Neural cell (in vitro differentiated cells): ENCODE measurements around the gene RBM39. TPM values are rescaled to one million over a fixed set of nuclear protein-coding genes. Genes with fewer than 3 reads are reported as not detected.

Experiments
- H2AFZ ChIP-seq: fragments of 200-600, 300-800 bp; sonication (generic), shearing (Covaris generic); 2 replicates; pipeline ENCODE4 v1.6.0; 2014; ENCODE audit warnings: low read depth, mild to moderate bottlenecking, antibody characterized with exemption, low read length, moderate library complexity
- H3F3A ChIP-seq: fragments of 200-600 bp; shearing (Covaris generic); 2 replicates; pipeline ENCODE4 v1.6.1; 2016; ENCODE audit warnings: mild to moderate bottlenecking, moderate library complexity, mixed read lengths, antibody characterized with exemption, low read length; ENCODE audit not compliant: insufficient read depth, poor library complexity, severe bottlenecking
- H3K27ac ChIP-seq: fragments of 200-600, 300-800 bp; sonication (generic), shearing (Covaris generic); 2 replicates; pipeline ENCODE4 v1.5.1; 2014; ENCODE audit warnings: mild to moderate bottlenecking, low read length, moderate library complexity
- H3K27me3 ChIP-seq: fragments of 300-800, 200-600 bp; sonication (generic), shearing (Covaris generic); 2 replicates; pipeline ENCODE4 v1.6.0; 2014; ENCODE audit warnings: mild to moderate bottlenecking, low read depth, low read length, moderate library complexity; ENCODE audit not compliant: insufficient read depth
- H3K36me3 ChIP-seq: fragments of 300-800, 200-600 bp; sonication (generic), shearing (Covaris generic); 2 replicates; pipeline ENCODE4 v1.5.1; 2014; ENCODE audit warnings: mild to moderate bottlenecking, antibody characterized with exemption, low read length, moderate library complexity; ENCODE audit not compliant: insufficient read depth
- H3K4me2 ChIP-seq: fragments of 300-800, 200-600 bp; sonication (generic), shearing (Covaris generic); 2 replicates; pipeline ENCODE4 v1.6.0; 2014; ENCODE audit warnings: mild to moderate bottlenecking, low read length
- H3K4me3 ChIP-seq: fragments of 300-800, 200-600 bp; sonication (generic), shearing (Covaris generic); 2 replicates; pipeline ENCODE4 v1.5.1; 2014; ENCODE audit warnings: mild to moderate bottlenecking, low read length, moderate library complexity
- H3K79me2 ChIP-seq: fragments of 200-600 bp; shearing (Covaris generic); replicated peaks from 2 replicates; pipeline ENCODE4 v1.6.0; 2014; ENCODE audit warnings: mild to moderate bottlenecking, low read length, moderate library complexity; ENCODE audit not compliant: insufficient read depth
- H3K9ac ChIP-seq: fragments of 300-800, 200-600 bp; sonication (generic), shearing (Covaris generic); 2 replicates; pipeline ENCODE4 v1.6.1; 2016; ENCODE audit warnings: mild to moderate bottlenecking, low read length, mixed read lengths
- H3K9me2 ChIP-seq: fragments of 200-600 bp; shearing (Covaris generic); 2 replicates; pipeline ENCODE4 v1.6.1; 2016; ENCODE audit warnings: mild to moderate bottlenecking, low read length, mixed read lengths; ENCODE audit not compliant: insufficient read depth
- H3K9me3 ChIP-seq: fragments of 200-600, 300-800 bp; sonication (generic), shearing (Covaris generic); 2 replicates; pipeline ENCODE4 v1.6.1; 2016; ENCODE audit warnings: mild to moderate bottlenecking, mixed run types, low read length, moderate library complexity, mixed read lengths
- H4K20me1 ChIP-seq: fragments of 200-600 bp; shearing (Covaris generic); 2 replicates; pipeline ENCODE4 v1.6.1; 2016; ENCODE audit warnings: mild to moderate bottlenecking, mixed run types; ENCODE audit not compliant: insufficient read depth
- CTCF ChIP-seq: fragments of 450-650 bp; IDR thresholded peaks from 2 replicates; pipeline ENCODE4 v1.5.1; 2014; ENCODE audit warnings: antibody characterized with exemption, mild to moderate bottlenecking, moderate library complexity; ENCODE audit not compliant: poor library complexity, severe bottlenecking
- EP300 ChIP-seq: fragments of 450-650 bp; conservative IDR thresholded peaks from 2 replicates; pipeline ENCODE4 v1.6.1; 2014; ENCODE audit warnings: antibody characterized with exemption, mild to moderate bottlenecking, moderate library complexity; ENCODE audit not compliant: poor library complexity, severe bottlenecking
- EZH2 ChIP-seq: fragments of 200-600, 300-800 bp; shearing (Covaris generic), sonication (generic); IDR thresholded peaks from 2 replicates; pipeline ENCODE4 v1.6.1; 2014; ENCODE audit warnings: antibody characterized with exemption, low read length, borderline replicate concordance, mild to moderate bottlenecking; ENCODE audit not compliant: insufficient read depth, poor library complexity, severe bottlenecking
- MXI1 ChIP-seq: fragments of 450-650 bp; conservative IDR thresholded peaks from 2 replicates; pipeline ENCODE4 v1.6.1; 2014; ENCODE audit warnings: antibody characterized with exemption, mild to moderate bottlenecking; ENCODE audit not compliant: poor library complexity, severe bottlenecking
- POLR2AphosphoS5 ChIP-seq: IDR thresholded peaks from 2 replicates; pipeline ENCODE4 v1.6.1; 2012
- RAD21 ChIP-seq: fragments of 450-650 bp; conservative IDR thresholded peaks from 2 replicates; pipeline ENCODE4 v1.6.1; 2014; ENCODE audit warnings: antibody characterized with exemption, mild to moderate bottlenecking, moderate library complexity
- REST ChIP-seq: IDR thresholded peaks from 2 replicates; pipeline ENCODE4 v1.6.1; 2012; ENCODE audit warnings: borderline replicate concordance
- SMC3 ChIP-seq: fragments of 450-650 bp; conservative IDR thresholded peaks from 2 replicates; pipeline ENCODE4 v1.6.1; 2014; ENCODE audit warnings: antibody characterized with exemption, mild to moderate bottlenecking, moderate library complexity; ENCODE audit not compliant: poor library complexity
- TAF1 ChIP-seq: IDR thresholded peaks from 2 replicates; pipeline ENCODE4 v1.6.1; 2012; ENCODE audit warnings: low read depth
- polyA plus RNA-seq: library from polyadenylated mRNA; depleted of rRNA; stranded (reverse); fragments of >200 nt; gene quantifications from 2 replicates; pipeline ENCODE4 v1.2.3, GENCODE V29; 2014

The RBM39 gene
- polyA plus RNA-seq, 1 donor from 2014 or later = 839 TPM

GRCh38 chr20:35710039-35710438 lies 32.0 kb downstream of the RBM39 start:
- Histone ChIP-seq H3K9me3 (no peaks in the 10 kb centered on the region), H2AFZ (no peak overlapping the region), H3K27me3 (no peaks in the 10 kb centered on the region), H3K27ac (no peak overlapping the region), H4K20me1 (peaks cover 31% of the 10 kb centered on the region), H3K79me2 (peaks cover 40% of the 10 kb centered on the region), H3K4me2 (no peak overlapping the region), H3F3A (peaks cover 7% of the 10 kb centered on the region), H3K9me2 (no peaks in the 10 kb centered on the region), H3K36me3 (peaks cover 8% of the 10 kb centered on the region), H3K4me3 (no peak overlapping the region), H3K9ac (no peak overlapping the region)
- no peak for TF ChIP-seq POLR2AphosphoS5
- no peak for TF ChIP-seq TAF1
- no peak for TF ChIP-seq EP300
- TF ChIP-seq MXI1 = no peak
- TF ChIP-seq EZH2 = no peak
- TF ChIP-seq CTCF = no peak
- no peak for TF ChIP-seq REST
- TF ChIP-seq RAD21 = no peak
- TF ChIP-seq SMC3 = no peak

GRCh38 chr20:35709259-35709658 lies 32.8 kb downstream of the RBM39 start:
- Histone ChIP-seq H3K9ac (no peak overlapping the region), H2AFZ (no peak overlapping the region), H3K27me3 (no peaks in the 10 kb centered on the region), H3K4me3 (no peak overlapping the region), H3K9me2 (no peaks in the 10 kb centered on the region), H4K20me1 (peaks cover 27% of the 10 kb centered on the region), H3F3A (peaks cover 7% of the 10 kb centered on the region), H3K4me2 (no peak overlapping the region), H3K9me3 (no peaks in the 10 kb centered on the region), H3K27ac (no peak overlapping the region), H3K79me2 (peaks cover 36% of the 10 kb centered on the region), H3K36me3 (peaks cover 11% of the 10 kb centered on the region)
- TF ChIP-seq EZH2 (no peak), REST (no peak), RAD21 (no peak)
